Loucy (cell line): Measurements from ENCODE around the gene IGSF21.

Source experiments
- H2AFZ ChIP-seq: fragments of 200-600 bp; sonication (generic); 2 replicates; pipeline ENCODE4 v1.6.0; 2016; ENCODE audit warnings: antibody characterized with exemption, mild to moderate bottlenecking, low read length, moderate library complexity
- H3F3A ChIP-seq: fragments of 200-600 bp; 2 replicates; pipeline ENCODE4 v1.6.0; 2016; ENCODE audit warnings: antibody characterized with exemption, low read depth, mild to moderate bottlenecking
- H3K27me3 ChIP-seq: fragments of 200-600 bp; sonication (generic); 2 replicates; pipeline ENCODE4 v1.6.1; 2014; ENCODE audit warnings: low read length, mild to moderate bottlenecking; ENCODE audit not compliant: insufficient read depth, poor library complexity, severe bottlenecking
- H3K36me3 ChIP-seq: fragments of 200-600 bp; sonication (generic); 2 replicates; pipeline ENCODE4 v1.6.1; 2016; ENCODE audit warnings: low read length; ENCODE audit not compliant: insufficient read depth
- H3K4me1 ChIP-seq: fragments of 200-600 bp; sonication (generic); 2 replicates; pipeline ENCODE4 v1.5.1; 2014; ENCODE audit warnings: low read length, mild to moderate bottlenecking; ENCODE audit not compliant: insufficient read depth, poor library complexity, severe bottlenecking
- H3K4me2 ChIP-seq: fragments of 200-600 bp; sonication (generic); 2 replicates; pipeline ENCODE4 v1.6.0; 2014; ENCODE audit warnings: antibody characterized with exemption, low read length, low read depth, mild to moderate bottlenecking; ENCODE audit not compliant: poor library complexity, severe bottlenecking
- H3K4me3 ChIP-seq: fragments of 200-600 bp; sonication (generic); 2 replicates; pipeline ENCODE4 v1.5.1; 2014; ENCODE audit warnings: low read length, mild to moderate bottlenecking, mixed read lengths; ENCODE audit not compliant: poor library complexity, severe bottlenecking
- H3K79me2 ChIP-seq: fragments of 200-600 bp; sonication (generic); 2 replicates; pipeline ENCODE4 v1.6.1; 2014; ENCODE audit warnings: low read length; ENCODE audit not compliant: insufficient read depth
- H3K9ac ChIP-seq: fragments of 200-600 bp; sonication (generic); 2 replicates; pipeline ENCODE4 v1.6.0; 2014; ENCODE audit warnings: mild to moderate bottlenecking, low read depth, low read length, moderate library complexity; ENCODE audit not compliant: poor library complexity, severe bottlenecking
- H3K9me2 ChIP-seq: fragments of 200-600 bp; sonication (generic); replicated peaks from 2 replicates; pipeline ENCODE4 v1.6.1; 2016; ENCODE audit warnings: low read depth, low read length, mixed read lengths
- H3K9me3 ChIP-seq: fragments of 200-600 bp; sonication (generic); 2 replicates; pipeline ENCODE4 v1.6.1; 2014; ENCODE audit warnings: mild to moderate bottlenecking, antibody characterized with exemption, low read length, low read depth; ENCODE audit not compliant: insufficient read depth
- H4K20me1 ChIP-seq: fragments of 200-600 bp; sonication (generic); 2 replicates; pipeline ENCODE4 v1.6.0; 2014; ENCODE audit warnings: antibody characterized with exemption, low read length, mild to moderate bottlenecking; ENCODE audit not compliant: insufficient read depth, poor library complexity, severe bottlenecking
- EZH2phosphoT487 ChIP-seq: fragments of 200-600 bp; IDR thresholded peaks from 2 replicates; pipeline ENCODE4 v1.6.1; 2018; ENCODE audit warnings: antibody characterized with exemption, mild to moderate bottlenecking, moderate library complexity, borderline replicate concordance
- TF ChIP-seq, protein P1 (sequence below): fragments of 200-600 bp; sonication (generic); conservative IDR thresholded peaks from 2 replicates; pipeline ENCODE4 v1.5.1; 2014; ENCODE audit warnings: mild to moderate bottlenecking, antibody characterized with exemption, low read length

Gene IGSF21

DNA sequence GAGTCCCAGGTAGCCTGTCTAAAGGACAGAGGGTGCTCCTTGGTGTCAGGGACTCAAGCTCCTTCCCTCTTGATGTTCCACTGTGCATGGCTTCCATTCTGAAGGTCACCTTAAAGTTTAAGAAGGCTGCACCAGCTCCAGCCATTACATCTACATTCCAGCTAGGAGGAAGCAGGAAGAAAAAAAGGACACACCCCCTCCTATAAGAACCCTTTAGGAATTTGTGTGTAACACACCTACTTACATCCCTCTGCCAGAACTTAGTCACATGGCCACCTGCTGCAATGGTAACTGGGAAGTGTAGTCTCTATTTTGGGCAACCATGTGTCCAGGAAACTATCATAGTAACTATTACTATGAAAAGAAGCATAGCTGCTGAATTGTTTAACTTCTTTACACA lies 211.5 kb downstream of the IGSF21 start:
- H3K79me2 ChIP-seq = no peaks in the 10 kb centered on the region
- no peak overlapping the region for H3K9ac ChIP-seq
- H3K4me1 ChIP-seq = no peaks in the 10 kb centered on the region
- no peak overlapping the region for H3K4me3 ChIP-seq
- H3F3A ChIP-seq = no peaks in the 10 kb centered on the region
- H3K4me2 ChIP-seq = no peak overlapping the region
- H2AFZ ChIP-seq = no peak overlapping the region
- H3K36me3 ChIP-seq = no peaks in the 10 kb centered on the region
- no peaks in the 10 kb centered on the region for H4K20me1 ChIP-seq
- TF ChIP-seq EZH2phosphoT487 = no peak
- TF ChIP-seq, protein P1, sequence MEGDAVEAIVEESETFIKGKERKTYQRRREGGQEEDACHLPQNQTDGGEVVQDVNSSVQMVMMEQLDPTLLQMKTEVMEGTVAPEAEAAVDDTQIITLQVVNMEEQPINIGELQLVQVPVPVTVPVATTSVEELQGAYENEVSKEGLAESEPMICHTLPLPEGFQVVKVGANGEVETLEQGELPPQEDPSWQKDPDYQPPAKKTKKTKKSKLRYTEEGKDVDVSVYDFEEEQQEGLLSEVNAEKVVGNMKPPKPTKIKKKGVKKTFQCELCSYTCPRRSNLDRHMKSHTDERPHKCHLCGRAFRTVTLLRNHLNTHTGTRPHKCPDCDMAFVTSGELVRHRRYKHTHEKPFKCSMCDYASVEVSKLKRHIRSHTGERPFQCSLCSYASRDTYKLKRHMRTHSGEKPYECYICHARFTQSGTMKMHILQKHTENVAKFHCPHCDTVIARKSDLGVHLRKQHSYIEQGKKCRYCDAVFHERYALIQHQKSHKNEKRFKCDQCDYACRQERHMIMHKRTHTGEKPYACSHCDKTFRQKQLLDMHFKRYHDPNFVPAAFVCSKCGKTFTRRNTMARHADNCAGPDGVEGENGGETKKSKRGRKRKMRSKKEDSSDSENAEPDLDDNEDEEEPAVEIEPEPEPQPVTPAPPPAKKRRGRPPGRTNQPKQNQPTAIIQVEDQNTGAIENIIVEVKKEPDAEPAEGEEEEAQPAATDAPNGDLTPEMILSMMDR = no peak
- H3K9me2 ChIP-seq = no peaks in the 10 kb centered on the region
- no peaks in the 10 kb centered on the region for H3K27me3 ChIP-seq
- peaks cover 7% of the 10 kb centered on the region; the same call in 1 of the 2 replicates for H3K9me3 ChIP-seq

DNA sequence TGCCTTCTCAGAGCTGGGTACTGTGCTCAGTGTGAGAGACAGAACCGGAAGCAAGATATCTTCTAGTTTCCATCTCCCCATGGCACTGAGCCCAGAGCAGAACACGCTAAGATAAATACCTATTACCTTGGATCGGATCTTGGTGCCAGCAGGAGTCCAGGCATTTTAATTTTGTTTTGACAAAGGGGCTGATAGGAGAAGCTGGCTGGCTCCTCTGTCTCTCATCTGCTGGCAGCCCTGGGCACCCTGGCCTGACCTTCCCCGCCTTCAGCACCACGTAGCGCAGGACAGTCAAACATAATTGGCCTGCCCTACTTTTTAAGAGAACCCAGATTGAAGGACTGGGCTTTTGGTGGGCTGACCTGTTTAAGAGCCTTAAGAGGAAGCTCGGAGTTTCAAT lies 212.5 kb downstream of the IGSF21 start:
- TF ChIP-seq EZH2phosphoT487 = no peak
- TF ChIP-seq, protein P1 = no peak
- Histone ChIP-seq H4K20me1 (no peaks in the 10 kb centered on the region), H3K36me3 (no peaks in the 10 kb centered on the region), H2AFZ (no peak overlapping the region), H3K9ac (no peak overlapping the region), H3K27me3 (no peaks in the 10 kb centered on the region), H3K79me2 (no peaks in the 10 kb centered on the region), H3K4me2 (no peak overlapping the region), H3K9me2 (no peaks in the 10 kb centered on the region), H3K4me3 (no peak overlapping the region), H3K9me3 (peaks cover 7% of the 10 kb centered on the region; the same call in 1 of the 2 replicates), H3F3A (no peaks in the 10 kb centered on the region), H3K4me1 (no peaks in the 10 kb centered on the region)

DNA sequence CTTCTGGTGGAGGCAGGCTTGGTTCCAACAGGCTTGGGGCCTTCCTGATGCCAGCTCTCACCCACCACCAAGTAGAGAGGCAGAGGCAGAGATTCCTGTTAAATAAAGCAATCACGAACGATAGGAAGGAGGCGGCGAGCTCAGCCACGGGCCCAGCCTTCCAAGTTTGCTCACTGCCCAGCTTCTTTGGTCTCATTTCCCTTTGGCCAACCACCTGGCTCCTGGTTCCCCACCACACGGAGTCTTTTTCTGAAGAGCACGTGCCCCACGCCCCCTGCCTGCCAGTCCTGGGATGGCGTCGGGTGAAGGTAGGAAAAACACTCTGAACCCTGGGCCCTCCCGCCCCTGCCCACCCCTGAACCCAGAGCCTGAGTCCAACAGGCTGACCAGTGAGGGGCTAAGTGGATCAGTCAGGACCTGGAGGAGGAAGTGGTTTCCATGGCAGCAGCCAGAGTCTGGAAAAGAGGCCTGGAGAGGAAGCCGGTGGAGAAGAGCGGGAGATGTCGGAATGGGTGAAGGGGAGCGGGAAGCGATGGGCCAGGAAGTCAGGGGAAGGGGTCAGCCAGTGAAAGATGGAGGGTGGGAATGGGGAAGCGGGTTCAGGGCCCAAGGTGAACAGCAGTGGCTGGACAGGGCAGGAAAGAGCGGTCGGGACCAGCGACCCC lies 214.9 kb downstream of the IGSF21 start:
- Histone ChIP-seq H4K20me1 (no peaks in the 10 kb centered on the region), H3K79me2 (no peaks in the 10 kb centered on the region), H3K9me2 (no peaks in the 10 kb centered on the region), H3K9ac (no peak overlapping the region), H3K27me3 (no peaks in the 10 kb centered on the region), H2AFZ (no peak overlapping the region), H3K36me3 (no peaks in the 10 kb centered on the region), H3K4me2 (no peak overlapping the region), H3F3A (no peaks in the 10 kb centered on the region), H3K4me1 (no peaks in the 10 kb centered on the region), H3K9me3 (peaks cover 7% of the 10 kb centered on the region; the same call in 1 of the 2 replicates), H3K4me3 (no peak overlapping the region)
- TF ChIP-seq, protein P1 = 0 out of 2 replicates have a peak, but pooled peaks have one; percentile 16
- no peak for TF ChIP-seq EZH2phosphoT487
